ENCODE results near the gene SNRPA1. TPM values are rescaled to one million over a fixed set of nuclear protein-coding genes. Genes with fewer than 3 reads are reported as not detected.

The SNRPA1 gene
- total and polyA plus RNA-seq, 2 of the 13 experiments (the other 11 are each of a cell fraction or from before 2014, with no cell fraction given) = 41.2 to 108 TPM

DNA sequence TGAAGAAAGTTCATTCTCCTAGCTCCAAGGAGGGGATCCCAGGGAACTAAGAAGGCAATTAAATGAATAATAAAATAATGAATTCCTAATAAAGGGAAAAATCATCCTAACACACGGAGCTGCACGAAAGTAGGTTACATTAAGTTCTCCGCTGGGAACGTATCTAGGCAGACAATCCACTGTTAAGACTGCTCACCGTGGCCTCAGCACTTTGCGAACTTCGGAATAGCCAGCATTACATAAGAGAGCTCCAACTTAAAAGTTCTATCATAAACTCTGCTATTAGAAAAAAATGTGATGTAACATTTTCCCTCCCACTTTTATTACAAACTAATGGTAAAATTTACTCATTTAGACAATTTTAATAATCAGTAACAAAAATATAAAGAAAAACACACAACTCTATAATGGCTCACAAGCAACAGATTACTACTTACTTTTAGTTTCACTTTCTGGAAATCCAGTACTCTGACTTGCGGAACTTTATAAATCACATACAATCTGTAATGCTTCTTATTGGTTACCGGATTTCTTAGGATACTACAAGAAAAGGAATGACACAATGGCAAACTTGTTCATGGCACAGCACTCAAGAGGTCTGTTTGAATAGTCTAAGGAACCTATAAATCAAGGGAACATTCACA lies 8.5 kb downstream of the SNRPA1 start:
- H3K9me3 ChIP-seq (ENCODE audit: low read length) = no peaks in the 10 kb centered on the region
- H3K79me2 ChIP-seq (ENCODE audit: insufficient read depth, low read length) = peaks cover 39% of the 10 kb centered on the region
- ChIA-PET CTCF (ENCODE audit: low intra/inter-chr PET ratio, low total read pairs) (no interaction called here), POLR2A (no interaction called here)
- FAIRE-seq (no peak), ATAC-seq (no peak), DNase-seq (ENCODE audit: low spot score) (no peak)
- no peak overlapping the region for H3K27ac ChIP-seq (ENCODE audit: extremely low read length, insufficient read depth, low read length)
- H3K4me3 ChIP-seq (replicated peaks in 1 of 3; ENCODE audit: insufficient read depth in 1 of 3, low read depth in 2 of 3, low read length in 3 of 3) = no peak overlapping the region
- no peaks in the 10 kb centered on the region; a peak in 1 of 5 replicates for H3K27me3 ChIP-seq (ENCODE audit: control insufficient read depth in 1 of 2, insufficient read depth in 2 of 2, low read length in 2 of 2)
- BruUV-seq (replicated peaks) = no TSS peak
- H3K9ac ChIP-seq (ENCODE audit: insufficient read depth, low read depth, low read length) = no peak overlapping the region
- peaks cover 2% of the 10 kb centered on the region for H3K4me1 ChIP-seq (ENCODE audit: insufficient read depth, low read length)
- H3K4me2 ChIP-seq (ENCODE audit: low read depth, low read length) = no peak overlapping the region
- H2AFZ ChIP-seq (ENCODE audit: low read length) = no peak overlapping the region
- H4K20me1 ChIP-seq (ENCODE audit: insufficient read depth, low read length) = peaks cover 20% of the 10 kb centered on the region
- in situ Hi-C loops (cut with HindIII; ENCODE audit: extremely low pct_ligation_motif_present, low pct_unique_long_range_greater_than_20kb) = loop anchor here (5.0 kb wide), 1 partner anchor 366 kb away; the partner anchor contains the start of gene TM2D3
- intact Hi-C loops (cut with micrococcal nuclease; ENCODE audit: unreplicated experiment) = no loop called here
- WGBS (ENCODE audit: low lambda C conversion rate) = 97% methylated on average over 9 of the region's 9 CpGs
- peaks cover 23 to 72% of the 10 kb centered on the region in 2 experiments for H3K36me3 ChIP-seq (replicated peaks in 1 of 2; ENCODE audit: control insufficient read depth in 1 of 2, insufficient read depth in 2 of 2, low read length in 2 of 2)
- TF ChIP-seq ESRRA (CRISPR knock-in tag; IDR thresholded peaks at IDR 0.05; ENCODE audit: low read depth) (no peak), ZNF180 (CRISPR knock-in tag; IDR thresholded peaks at IDR 0.05; ENCODE audit: borderline replicate concordance, low read depth) (no peak), SOX13 (IDR thresholded peaks at IDR 0.05) (no peak), SOX13 (CRISPR knock-in tag; conservative IDR thresholded peaks at IDR 0.05 in 1 of 2, IDR thresholded peaks at IDR 0.05 in 1 of 2) (no peak), TP53 (CRISPR knock-in tag; conservative IDR thresholded peaks at IDR 0.05) (no peak), RFX5 (IDR thresholded peaks at IDR 0.05; ENCODE audit: low read depth, low read length) (no peak), CBX5 (CRISPR knock-in tag; IDR thresholded peaks at IDR 0.05; ENCODE audit: borderline replicate concordance) (no peak), ZNF337 (CRISPR knock-in tag; IDR thresholded peaks at IDR 0.05; ENCODE audit: borderline replicate concordance, low read depth) (no peak), ZNF598 (CRISPR knock-in tag; IDR thresholded peaks at IDR 0.05; ENCODE audit: borderline replicate concordance) (no peak), ZNF34 (CRISPR knock-in tag; IDR thresholded peaks at IDR 0.05; ENCODE audit: borderline replicate concordance) (no peak), ZNF547 (CRISPR knock-in tag; IDR thresholded peaks at IDR 0.05) (no peak), RBM39 (IDR thresholded peaks at IDR 0.05; ENCODE audit: low read depth, low read length, poor library complexity, severe bottlenecking) (no peak), ZNF7 (CRISPR knock-in tag; IDR thresholded peaks at IDR 0.05) (no peak), ZNF234 (CRISPR knock-in tag; conservative IDR thresholded peaks at IDR 0.05) (no peak), ZNF839 (CRISPR knock-in tag; IDR thresholded peaks at IDR 0.05; ENCODE audit: borderline replicate concordance) (no peak), CBX2 (IDR thresholded peaks at IDR 0.05; ENCODE audit: low read depth, low read length) (no peak), CBX2 (CRISPR knock-in tag; IDR thresholded peaks at IDR 0.05; ENCODE audit: low read depth) (no peak), ZBTB38 (CRISPR knock-in tag; IDR thresholded peaks at IDR 0.05) (no peak), ETV5 (CRISPR knock-in tag; IDR thresholded peaks at IDR 0.05; ENCODE audit: borderline replicate concordance) (no peak)
- TF ChIP-seq, protein P1, sequence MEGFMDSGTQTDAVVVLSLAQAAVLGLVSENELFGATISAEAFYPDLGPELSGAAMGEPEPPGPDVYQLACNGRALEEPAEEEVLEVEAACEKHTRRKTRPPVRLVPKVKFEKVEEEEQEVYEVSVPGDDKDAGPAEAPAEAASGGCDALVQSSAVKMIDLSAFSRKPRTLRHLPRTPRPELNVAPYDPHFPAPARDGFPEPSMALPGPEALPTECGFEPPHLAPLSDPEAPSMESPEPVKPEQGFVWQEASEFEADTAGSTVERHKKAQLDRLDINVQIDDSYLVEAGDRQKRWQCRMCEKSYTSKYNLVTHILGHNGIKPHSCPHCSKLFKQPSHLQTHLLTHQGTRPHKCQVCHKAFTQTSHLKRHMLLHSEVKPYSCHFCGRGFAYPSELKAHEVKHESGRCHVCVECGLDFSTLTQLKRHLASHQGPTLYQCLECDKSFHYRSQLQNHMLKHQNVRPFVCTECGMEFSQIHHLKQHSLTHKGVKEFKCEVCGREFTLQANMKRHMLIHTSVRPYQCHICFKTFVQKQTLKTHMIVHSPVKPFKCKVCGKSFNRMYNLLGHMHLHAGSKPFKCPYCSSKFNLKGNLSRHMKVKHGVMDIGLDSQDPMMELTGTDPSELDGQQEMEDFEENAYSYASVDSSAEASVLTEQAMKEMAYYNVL (CRISPR knock-in tag; IDR thresholded peaks at IDR 0.05; ENCODE audit: borderline replicate concordance) = no peak
- TF ChIP-seq, protein P2, sequence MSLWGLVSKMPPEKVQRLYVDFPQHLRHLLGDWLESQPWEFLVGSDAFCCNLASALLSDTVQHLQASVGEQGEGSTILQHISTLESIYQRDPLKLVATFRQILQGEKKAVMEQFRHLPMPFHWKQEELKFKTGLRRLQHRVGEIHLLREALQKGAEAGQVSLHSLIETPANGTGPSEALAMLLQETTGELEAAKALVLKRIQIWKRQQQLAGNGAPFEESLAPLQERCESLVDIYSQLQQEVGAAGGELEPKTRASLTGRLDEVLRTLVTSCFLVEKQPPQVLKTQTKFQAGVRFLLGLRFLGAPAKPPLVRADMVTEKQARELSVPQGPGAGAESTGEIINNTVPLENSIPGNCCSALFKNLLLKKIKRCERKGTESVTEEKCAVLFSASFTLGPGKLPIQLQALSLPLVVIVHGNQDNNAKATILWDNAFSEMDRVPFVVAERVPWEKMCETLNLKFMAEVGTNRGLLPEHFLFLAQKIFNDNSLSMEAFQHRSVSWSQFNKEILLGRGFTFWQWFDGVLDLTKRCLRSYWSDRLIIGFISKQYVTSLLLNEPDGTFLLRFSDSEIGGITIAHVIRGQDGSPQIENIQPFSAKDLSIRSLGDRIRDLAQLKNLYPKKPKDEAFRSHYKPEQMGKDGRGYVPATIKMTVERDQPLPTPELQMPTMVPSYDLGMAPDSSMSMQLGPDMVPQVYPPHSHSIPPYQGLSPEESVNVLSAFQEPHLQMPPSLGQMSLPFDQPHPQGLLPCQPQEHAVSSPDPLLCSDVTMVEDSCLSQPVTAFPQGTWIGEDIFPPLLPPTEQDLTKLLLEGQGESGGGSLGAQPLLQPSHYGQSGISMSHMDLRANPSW (CRISPR knock-in tag; IDR thresholded peaks at IDR 0.05; ENCODE audit: borderline replicate concordance) = no peak

All from HepG2 (cell line).